ENCODE data around the gene TMEM273.

TMEM273 gene

GRCh38 chr10:49162761-49163310, 25.4 kb downstream of the TMEM273 start:
- DNase-seq: no peak

GRCh38 chr10:49162063-49162462, 26.1 kb downstream of the TMEM273 start:
- DNase-seq: no peak

- DNase-seq: no peak
Measured at GRCh38 chr10:49161411-49161997, 26.7 kb downstream of the TMEM273 start.

- DNase-seq: no peak
Measured at GRCh38 chr10:49160814-49161213, 27.4 kb downstream of the TMEM273 start.

GRCh38 chr10:49160110-49160509, 28.1 kb downstream of the TMEM273 start:
- no peak for DNase-seq

- DNase-seq: no peak
Measured at GRCh38 chr10:49158915-49159314, 29.3 kb downstream of the TMEM273 start.

GRCh38 chr10:49158404-49158803, 29.8 kb downstream of the TMEM273 start:
- no peak for DNase-seq

- no peak for DNase-seq
Measured at GRCh38 chr10:49157229-49157628, 31.0 kb downstream of the TMEM273 start.

GRCh38 chr10:49154641-49155040, 33.5 kb downstream of the TMEM273 start:
- no peak for DNase-seq

- no peak for DNase-seq
Measured at GRCh38 chr10:49153971-49154370, 34.2 kb downstream of the TMEM273 start.

- DNase-seq: no peak
Measured at GRCh38 chr10:49153115-49153514, 35.1 kb downstream of the TMEM273 start.

GRCh38 chr10:49152663-49153062, 35.5 kb downstream of the TMEM273 start:
- DNase-seq: no peak

GRCh38 chr10:49152037-49152436, 36.2 kb downstream of the TMEM273 start:
- no peak for DNase-seq

- no peak for DNase-seq
Measured at GRCh38 chr10:49151481-49151880, 36.7 kb downstream of the TMEM273 start.

GRCh38 chr10:49151025-49151445, 37.2 kb downstream of the TMEM273 start:
- no peak for DNase-seq

GRCh38 chr10:49150426-49150825, 37.8 kb downstream of the TMEM273 start:
- DNase-seq: no peak

- DNase-seq: no peak
Measured at GRCh38 chr10:49149881-49150280, 38.3 kb downstream of the TMEM273 start.

- no peak for DNase-seq
Measured at GRCh38 chr10:49144058-49144720, 44.0 kb downstream of the TMEM273 start.

GRCh38 chr10:49143249-49143648, 44.9 kb downstream of the TMEM273 start:
- DNase-seq: no peak

GRCh38 chr10:49141541-49142332, 46.5 kb downstream of the TMEM273 start:
- DNase-seq: no peak

GRCh38 chr10:49140304-49141177, 47.6 kb downstream of the TMEM273 start:
- DNase-seq: no peak

GRCh38 chr10:49139846-49140195, 48.4 kb downstream of the TMEM273 start:
- no peak for DNase-seq

Measured in T-helper 1 cell (primary cell).